ENCODE measurements around the gene AOPEP.

AOPEP gene

GRCh38 chr9:94718936-94719335 is 7.6 kb upstream of the AOPEP start:
- no peak for DNase-seq (ENCODE audit: low read depth in 2 of 2)

GRCh38 chr9:94719878-94720277 is 6.6 kb upstream of the AOPEP start:
- DNase-seq (ENCODE audit: low read depth in 2 of 2), result no peak

- no peak for DNase-seq (ENCODE audit: low read depth in 2 of 2)
These were observed 5.5 kb upstream of the AOPEP start for GRCh38 chr9:94720846-94721549.

GRCh38 chr9:94721754-94722153 is 4.7 kb upstream of the AOPEP start:
- no peak for DNase-seq (ENCODE audit: low read depth in 2 of 2)

GRCh38 chr9:94725293-94725692 is 1.2 kb upstream of the AOPEP start:
- no peak for DNase-seq (ENCODE audit: low read depth in 2 of 2)

- no peak for DNase-seq (ENCODE audit: low read depth in 2 of 2)
These were observed 2.2 kb downstream of the AOPEP start for GRCh38 chr9:94728719-94729118.

GRCh38 chr9:94729199-94729598 is 2.7 kb downstream of the AOPEP start:
- DNase-seq (ENCODE audit: low read depth in 2 of 2), result no peak

- DNase-seq (ENCODE audit: low read depth in 2 of 2), result no peak
These were observed 7.7 kb downstream of the AOPEP start for GRCh38 chr9:94734054-94734754.

- no peak for DNase-seq (ENCODE audit: low read depth in 2 of 2)
These were observed 10.3 kb downstream of the AOPEP start for GRCh38 chr9:94736759-94737158.

- no peak for DNase-seq (ENCODE audit: low read depth in 2 of 2)
These were observed 13.8 kb downstream of the AOPEP start for GRCh38 chr9:94740145-94740840.

GRCh38 chr9:94741866-94742265 is 15.4 kb downstream of the AOPEP start:
- DNase-seq (ENCODE audit: low read depth in 2 of 2), result no peak

GRCh38 chr9:94743035-94743954 is 16.8 kb downstream of the AOPEP start:
- no peak for DNase-seq (ENCODE audit: low read depth in 2 of 2)

GRCh38 chr9:94745806-94746540 is 19.5 kb downstream of the AOPEP start:
- no peak for DNase-seq (ENCODE audit: low read depth in 2 of 2)

- DNase-seq (ENCODE audit: low read depth in 2 of 2), result no peak
These were observed 20.3 kb downstream of the AOPEP start for GRCh38 chr9:94746541-94747370.

GRCh38 chr9:94754976-94755475 is 28.5 kb downstream of the AOPEP start:
- no peak for DNase-seq (ENCODE audit: low read depth in 2 of 2)

- no peak for DNase-seq (ENCODE audit: low read depth in 2 of 2)
These were observed 30.7 kb downstream of the AOPEP start for GRCh38 chr9:94757158-94757557.

- DNase-seq (ENCODE audit: low read depth in 2 of 2), result no peak
These were observed 31.5 kb downstream of the AOPEP start for GRCh38 chr9:94758031-94758430.

- DNase-seq (ENCODE audit: low read depth in 2 of 2), result no peak
These were observed 32.4 kb downstream of the AOPEP start for GRCh38 chr9:94758880-94759279.

- no peak for DNase-seq (ENCODE audit: low read depth in 2 of 2)
These were observed 33.5 kb downstream of the AOPEP start for GRCh38 chr9:94760010-94760409.

- DNase-seq (ENCODE audit: low read depth in 2 of 2), result no peak
These were observed 34.2 kb downstream of the AOPEP start for GRCh38 chr9:94760660-94761059.

All from stimulated activated CD4-positive, alpha-beta T cell treated with anti-CD3 and anti-CD28 coated beads, Interleukin-1b, Interleukin-23, amount 100 ng/mL, for 1 hour (primary cell).